GM23338 (cell line): ENCODE results near the gene PTPRN2.

ENCODE experiments used
- CREB1 ChIP-seq: fragments of 250-450 bp; sonication (Bioruptor Pico); IDR thresholded peaks from 2 replicates; pipeline ENCODE4 v1.5.0; 2020; ENCODE audit warnings: low read depth, mild to moderate bottlenecking, moderate library complexity
- EZH2 ChIP-seq: fragments of 200-600 bp; sonication (generic); IDR thresholded peaks from one replicate; pipeline ENCODE4 v1.8.0; 2017; ENCODE audit warnings: antibody characterized with exemption, mild to moderate bottlenecking, low read depth; ENCODE audit not compliant: unreplicated experiment
- EZH2phosphoT487 ChIP-seq: fragments of 200-600 bp; sonication (generic); IDR thresholded peaks from one replicate; pipeline ENCODE4 v1.8.1; 2018; ENCODE audit warnings: antibody characterized with exemption; ENCODE audit not compliant: unreplicated experiment
- POLR2AphosphoS5 ChIP-seq: IDR thresholded peaks from 2 replicates; pipeline ENCODE4 v1.6.1; 2016; ENCODE audit warnings: antibody characterized with exemption, low read depth
- ZNF114 ChIP-seq: fragments of 250-450 bp; sonication (Bioruptor Pico); IDR thresholded peaks from 2 replicates; pipeline ENCODE4 v1.5.0; 2020; ENCODE audit warnings: mild to moderate bottlenecking, moderate library complexity
- TF ChIP-seq, protein P1 (sequence below), 2 experiments: fragments of 200-600 bp in 1 of 2; sonication (generic) in 1 of 2; conservative IDR thresholded peaks; 2 replicates each; pipeline versions ENCODE4 v1.5.1 to v1.6.1; 2016 to 2017; ENCODE audit warnings: antibody characterized with exemption in 2 of 2, low read depth in 2 of 2, mild to moderate bottlenecking in 2 of 2, moderate library complexity in 1 of 2
- TF ChIP-seq, protein P2 (sequence below): IDR thresholded peaks from one replicate; pipeline ENCODE4 v1.6.1; 2018; ENCODE audit warnings: antibody characterized with exemption; ENCODE audit not compliant: unreplicated experiment

DNA sequence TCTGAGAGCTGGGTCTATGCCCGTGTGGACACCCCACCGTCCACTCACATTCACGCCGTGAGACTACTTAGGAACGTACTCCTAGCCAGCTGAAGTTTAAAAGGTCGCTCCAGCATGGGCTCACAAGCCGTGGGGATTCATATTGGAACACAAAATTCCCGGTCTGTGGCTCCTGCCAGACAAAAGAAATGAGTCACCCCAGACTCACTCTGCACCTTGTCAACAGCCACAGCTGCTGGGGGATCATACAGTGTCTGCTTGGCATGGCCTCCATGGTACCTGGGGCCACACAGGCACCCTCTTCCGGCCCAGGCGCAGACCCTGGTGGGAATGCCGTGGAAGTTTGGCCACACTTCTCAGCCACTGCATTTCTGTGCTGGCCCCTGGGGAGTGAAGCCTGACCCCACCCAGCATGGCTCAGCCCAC is 1022.4 kb downstream of the PTPRN2 start:
- TF ChIP-seq, protein P1, sequence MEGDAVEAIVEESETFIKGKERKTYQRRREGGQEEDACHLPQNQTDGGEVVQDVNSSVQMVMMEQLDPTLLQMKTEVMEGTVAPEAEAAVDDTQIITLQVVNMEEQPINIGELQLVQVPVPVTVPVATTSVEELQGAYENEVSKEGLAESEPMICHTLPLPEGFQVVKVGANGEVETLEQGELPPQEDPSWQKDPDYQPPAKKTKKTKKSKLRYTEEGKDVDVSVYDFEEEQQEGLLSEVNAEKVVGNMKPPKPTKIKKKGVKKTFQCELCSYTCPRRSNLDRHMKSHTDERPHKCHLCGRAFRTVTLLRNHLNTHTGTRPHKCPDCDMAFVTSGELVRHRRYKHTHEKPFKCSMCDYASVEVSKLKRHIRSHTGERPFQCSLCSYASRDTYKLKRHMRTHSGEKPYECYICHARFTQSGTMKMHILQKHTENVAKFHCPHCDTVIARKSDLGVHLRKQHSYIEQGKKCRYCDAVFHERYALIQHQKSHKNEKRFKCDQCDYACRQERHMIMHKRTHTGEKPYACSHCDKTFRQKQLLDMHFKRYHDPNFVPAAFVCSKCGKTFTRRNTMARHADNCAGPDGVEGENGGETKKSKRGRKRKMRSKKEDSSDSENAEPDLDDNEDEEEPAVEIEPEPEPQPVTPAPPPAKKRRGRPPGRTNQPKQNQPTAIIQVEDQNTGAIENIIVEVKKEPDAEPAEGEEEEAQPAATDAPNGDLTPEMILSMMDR (conservative IDR thresholded peaks at IDR 0.05; ENCODE audit: low read depth in 2 of 2) = no peak
- TF ChIP-seq, protein P2, sequence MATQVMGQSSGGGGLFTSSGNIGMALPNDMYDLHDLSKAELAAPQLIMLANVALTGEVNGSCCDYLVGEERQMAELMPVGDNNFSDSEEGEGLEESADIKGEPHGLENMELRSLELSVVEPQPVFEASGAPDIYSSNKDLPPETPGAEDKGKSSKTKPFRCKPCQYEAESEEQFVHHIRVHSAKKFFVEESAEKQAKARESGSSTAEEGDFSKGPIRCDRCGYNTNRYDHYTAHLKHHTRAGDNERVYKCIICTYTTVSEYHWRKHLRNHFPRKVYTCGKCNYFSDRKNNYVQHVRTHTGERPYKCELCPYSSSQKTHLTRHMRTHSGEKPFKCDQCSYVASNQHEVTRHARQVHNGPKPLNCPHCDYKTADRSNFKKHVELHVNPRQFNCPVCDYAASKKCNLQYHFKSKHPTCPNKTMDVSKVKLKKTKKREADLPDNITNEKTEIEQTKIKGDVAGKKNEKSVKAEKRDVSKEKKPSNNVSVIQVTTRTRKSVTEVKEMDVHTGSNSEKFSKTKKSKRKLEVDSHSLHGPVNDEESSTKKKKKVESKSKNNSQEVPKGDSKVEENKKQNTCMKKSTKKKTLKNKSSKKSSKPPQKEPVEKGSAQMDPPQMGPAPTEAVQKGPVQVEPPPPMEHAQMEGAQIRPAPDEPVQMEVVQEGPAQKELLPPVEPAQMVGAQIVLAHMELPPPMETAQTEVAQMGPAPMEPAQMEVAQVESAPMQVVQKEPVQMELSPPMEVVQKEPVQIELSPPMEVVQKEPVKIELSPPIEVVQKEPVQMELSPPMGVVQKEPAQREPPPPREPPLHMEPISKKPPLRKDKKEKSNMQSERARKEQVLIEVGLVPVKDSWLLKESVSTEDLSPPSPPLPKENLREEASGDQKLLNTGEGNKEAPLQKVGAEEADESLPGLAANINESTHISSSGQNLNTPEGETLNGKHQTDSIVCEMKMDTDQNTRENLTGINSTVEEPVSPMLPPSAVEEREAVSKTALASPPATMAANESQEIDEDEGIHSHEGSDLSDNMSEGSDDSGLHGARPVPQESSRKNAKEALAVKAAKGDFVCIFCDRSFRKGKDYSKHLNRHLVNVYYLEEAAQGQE = no peak
- TF ChIP-seq POLR2AphosphoS5 (no peak), EZH2 (no peak), ZNF114 (CRISPR knock-in tag) (no peak), EZH2phosphoT487 (no peak), CREB1 (CRISPR knock-in tag) (no peak)
